Esophagus muscularis mucosa (tissue), 4 donors: ENCODE results near the gene MSRB3. TPM values are rescaled to one million over a fixed set of nuclear protein-coding genes. Genes with fewer than 3 reads are reported as not detected.

ENCODE experiments used
- DNase-seq: peaks from one replicate; pipeline ENCODE4 v3.0.0-alpha.2; 2017; ENCODE audit errors: extremely low spot score
- H3K27ac ChIP-seq, 4 donors: fragments of 200-600 bp; sonication (generic); replicated peaks in 1 of 4; 1 replicate in 3 of 4; 2 replicates in 1 of 4; pipeline ENCODE4 v1.5.1; 2016 to 2019; ENCODE audit warnings: mild to moderate bottlenecking in 1 of 4
- H3K27me3 ChIP-seq, 4 donors: fragments of 200-600 bp; sonication (generic); one replicate each; pipeline versions ENCODE4 v1.5.1 to v1.6.0; 2016 to 2019
- H3K36me3 ChIP-seq, 4 donors: fragments of 200-600 bp; sonication (generic); one replicate each; pipeline ENCODE4 v1.5.1; 2016 to 2019
- H3K4me1 ChIP-seq, 4 donors: fragments of 200-600 bp; sonication (generic); one replicate each; pipeline ENCODE4 v1.5.1; 2016 to 2019
- H3K4me3 ChIP-seq, 4 donors: fragments of 200-600 bp; sonication (generic); 1 replicate in 2 of 4; 2 replicates in 2 of 4; pipeline ENCODE4 v1.5.1; 2016 to 2019; ENCODE audit warnings: mild to moderate bottlenecking in 4 of 4, moderate library complexity in 1 of 4
- H3K9me3 ChIP-seq, 4 donors: fragments of 200-600 bp; sonication (generic); 1 replicate in 3 of 4; 2 replicates in 1 of 4; pipeline ENCODE4 v1.5.1; 2016 to 2019
- CTCF ChIP-seq, 3 experiments: fragments of 200-600 bp in 2 of 3; fragments of 450-650 bp in 1 of 3; sonication (generic) in 2 of 3; IDR thresholded peaks; one replicate each; pipeline ENCODE4 v1.5.1; 2017 to 2019; ENCODE audit warnings: antibody characterized with exemption in 3 of 3, mild to moderate bottlenecking in 2 of 3, moderate library complexity in 1 of 3
- EP300 ChIP-seq: sonication (generic); formaldehyde crosslinking; IDR thresholded peaks from one replicate; pipeline ENCODE4 v1.6.1; 2017; ENCODE audit warnings: antibody characterized with exemption
- POLR2A ChIP-seq: fragments of 450-650 bp; IDR thresholded peaks from one replicate; pipeline ENCODE4 v1.6.1; 2017; ENCODE audit warnings: antibody characterized with exemption, moderate library complexity, mild to moderate bottlenecking, low read depth
- POLR2AphosphoS5 ChIP-seq, 2 donors: sonication (generic); formaldehyde crosslinking; IDR thresholded peaks; one replicate each; pipeline ENCODE4 v1.6.1; 2017; ENCODE audit warnings: antibody characterized with exemption in 2 of 2
- WGBS: methylation state at CpG from one replicate; pipeline ENCODE4 v1.1.5; 2018; 5-methylcytosine and 5-hydroxymethylcytosine counted together
- intact Hi-C: fragments of 100-400 bp; cut with DNase I; formaldehyde crosslinking; loops from one replicate; pipeline ENCODE4 v1.15.1; 2023
- total RNA-seq, 4 donors: library from RNA; depleted of rRNA; stranded (reverse); fragments of >200 nt; gene quantifications; one replicate each; pipeline versions ENCODE4 v1.1.0 to v1.2.1, GENCODE V29; 2016

The MSRB3 gene
- total RNA-seq, 4 donors from 2014 or later: 213 to 325 (median 288) TPM

GRCh38 chr12:65238609-65239008 is 39.9 kb upstream of the MSRB3 start:
- intact Hi-C loops: no loop called here

GRCh38 chr12:65248656-65249633 is 29.5 kb upstream of the MSRB3 start:
- no peaks in the 10 kb centered on the region for H3K4me1 ChIP-seq
- DNase-seq: no peak
- TF ChIP-seq CTCF (IDR thresholded peaks at IDR 0.05) (no peak), EP300 (no peak), POLR2AphosphoS5 (IDR thresholded peaks at IDR 0.05) (no peak), POLR2A (no peak)
- H3K27ac ChIP-seq: no peak overlapping the region
- intact Hi-C loops: no loop called here
- WGBS: 94% methylated on average over 2 of the region's 2 CpGs
- no peaks in the 10 kb centered on the region for H3K27me3 ChIP-seq
- H3K36me3 ChIP-seq: peaks cover 6 to 28% (median 16%) of the 10 kb centered on the region in 4 donors
- H3K9me3 ChIP-seq: no peaks in the 10 kb centered on the region
- H3K4me3 ChIP-seq: no peak overlapping the region

More at GRCh38 chr12:65238609-65239008, 39.9 kb upstream of the MSRB3 start:
- WGBS: 95% methylated on average over 3 of the region's 3 CpGs
- DNase-seq: no peak
- Histone ChIP-seq H3K36me3 (peaks cover 0 to 38% (median 18%) of the 10 kb centered on the region in 4 donors), H3K9me3 (no peaks in the 10 kb centered on the region), H3K27ac (no peak overlapping the region), H3K27me3 (no peaks in the 10 kb centered on the region), H3K4me1 (no peaks in the 10 kb centered on the region), H3K4me3 (no peak overlapping the region)
- TF ChIP-seq POLR2AphosphoS5 (IDR thresholded peaks at IDR 0.05): no peak
- TF ChIP-seq CTCF (IDR thresholded peaks at IDR 0.05): no peak
- TF ChIP-seq EP300: no peak
- TF ChIP-seq POLR2A: no peak

GRCh38 chr12:65252515-65252914 is 26.0 kb upstream of the MSRB3 start:
- H3K4me1 ChIP-seq: no peaks in the 10 kb centered on the region
- no peak for TF ChIP-seq POLR2AphosphoS5 (IDR thresholded peaks at IDR 0.05)
- no peak for TF ChIP-seq EP300
- TF ChIP-seq CTCF (IDR thresholded peaks at IDR 0.05): no peak
- no peak for TF ChIP-seq POLR2A
- H3K4me3 ChIP-seq: no peak overlapping the region
- 89% methylated on average over 1 of the region's 1 CpG for WGBS
- no peaks in the 10 kb centered on the region for H3K9me3 ChIP-seq
- DNase-seq: no peak
- H3K27me3 ChIP-seq: no peaks in the 10 kb centered on the region
- H3K27ac ChIP-seq: no peak overlapping the region
- peaks cover 0 to 4% (median 0%) of the 10 kb centered on the region in 4 donors for H3K36me3 ChIP-seq
- intact Hi-C loops: no loop called here

- intact Hi-C loops: no loop called here
- H3K36me3 ChIP-seq: no peaks in the 10 kb centered on the region
- no peaks in the 10 kb centered on the region for H3K27me3 ChIP-seq
- TF ChIP-seq EP300 (no peak), CTCF (IDR thresholded peaks at IDR 0.05) (no peak), POLR2AphosphoS5 (IDR thresholded peaks at IDR 0.05) (no peak), POLR2A (no peak)
- no peak for DNase-seq
- H3K9me3 ChIP-seq: no peaks in the 10 kb centered on the region
- H3K27ac ChIP-seq: no peak overlapping the region
- no peak overlapping the region for H3K4me3 ChIP-seq
- H3K4me1 ChIP-seq: no peaks in the 10 kb centered on the region
Observed at GRCh38 chr12:65257986-65258385, 20.5 kb upstream of the MSRB3 start.

DNA sequence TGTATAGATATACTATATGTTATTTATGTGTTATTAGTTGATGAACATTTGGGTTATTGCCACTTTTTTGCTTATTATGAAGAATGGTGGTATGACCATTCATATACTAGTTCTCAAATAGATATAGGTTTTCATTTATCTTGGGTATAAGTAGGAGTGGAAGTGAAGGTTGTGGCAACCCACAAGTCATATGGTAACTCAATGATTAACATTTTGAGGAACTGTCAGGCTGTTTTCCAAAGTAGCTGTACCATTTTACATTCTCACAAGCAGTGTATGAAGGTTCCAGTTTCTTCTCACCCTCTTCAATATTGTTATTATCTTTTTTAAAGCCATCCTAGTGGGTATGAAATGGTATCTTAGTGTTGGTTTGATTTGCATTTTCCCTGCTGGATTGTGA is 19.0 kb upstream of the MSRB3 start:
- H3K27ac ChIP-seq: no peak overlapping the region
- DNase-seq: no peak
- H3K4me3 ChIP-seq: no peak overlapping the region
- H3K36me3 ChIP-seq: no peaks in the 10 kb centered on the region
- no peak for TF ChIP-seq POLR2A
- no peak for TF ChIP-seq POLR2AphosphoS5 (IDR thresholded peaks at IDR 0.05)
- TF ChIP-seq EP300: no peak
- TF ChIP-seq CTCF (IDR thresholded peaks at IDR 0.05): no peak
- intact Hi-C loops: no loop called here
- no peaks in the 10 kb centered on the region for H3K9me3 ChIP-seq
- H3K4me1 ChIP-seq: no peaks in the 10 kb centered on the region
- no peaks in the 10 kb centered on the region for H3K27me3 ChIP-seq
